ENCODE results near the gene CACNA1E. TPM values are rescaled to one million over a fixed set of nuclear protein-coding genes. Genes with fewer than 3 reads are reported as not detected.

CACNA1E gene
- total RNA-seq, 3 donors from 2014 or later (not counting 1 experiment from before 2014, with no cell fraction given): 0.40 TPM; not detected in 2

GRCh38 chr1:181500636-181501035, 17.3 kb downstream of the CACNA1E start:
- H3K4me3 ChIP-seq (ENCODE audit: low read length): no peak overlapping the region
- H3K9me3 ChIP-seq (ENCODE audit: control insufficient read depth, insufficient read depth, low read length): no peaks in the 10 kb centered on the region
- DNase-seq: no peak
- H3K4me3 Mint-ChIP-seq: no peak overlapping the region
- no peak overlapping the region for H3K27ac Mint-ChIP-seq
- H3K27me3 Mint-ChIP-seq (ENCODE audit: low read depth in 2 of 2): peaks cover 8 to 9% of the 10 kb centered on the region in 2 donors
- 46% methylated on average over 2 of the region's 2 CpGs for WGBS (ENCODE audit: insufficient coverage)
- H3K9me3 Mint-ChIP-seq: peaks cover 0 to 2% of the 10 kb centered on the region in 2 donors
- no peaks in the 10 kb centered on the region for H3K27me3 ChIP-seq (ENCODE audit: control insufficient read depth, insufficient read depth, low read length)
- H3K36me3 ChIP-seq (ENCODE audit: control insufficient read depth, insufficient read depth, low read length): no peaks in the 10 kb centered on the region
- peaks cover 8% of the 10 kb centered on the region for H3K4me1 ChIP-seq (ENCODE audit: control insufficient read depth, insufficient read depth, low read length)
- peaks cover 6 to 8% of the 10 kb centered on the region in 2 donors for H3K4me1 Mint-ChIP-seq
- H3K27ac ChIP-seq (ENCODE audit: low read length): no peak overlapping the region
- H3K36me3 Mint-ChIP-seq: no peaks in the 10 kb centered on the region
- intact Hi-C loops (cut with micrococcal nuclease): no loop called here
- TF ChIP-seq CTCF (IDR thresholded peaks at IDR 0.05): no peak
- no peak for ATAC-seq

- Mint-ChIP-seq H3K27me3 (ENCODE audit: low read depth in 2 of 2) (peaks cover 8 to 9% of the 10 kb centered on the region in 2 donors), H3K9me3 (peaks cover 0 to 2% of the 10 kb centered on the region in 2 donors), H3K4me1 (peaks cover 6 to 8% of the 10 kb centered on the region in 2 donors), H3K27ac (no peak overlapping the region), H3K4me3 (no peak overlapping the region), H3K36me3 (no peaks in the 10 kb centered on the region)
- Histone ChIP-seq H3K36me3 (ENCODE audit: control insufficient read depth, insufficient read depth, low read length) (no peaks in the 10 kb centered on the region), H3K27ac (ENCODE audit: low read length) (no peak overlapping the region), H3K27me3 (ENCODE audit: control insufficient read depth, insufficient read depth, low read length) (no peaks in the 10 kb centered on the region), H3K9me3 (ENCODE audit: control insufficient read depth, insufficient read depth, low read length) (no peaks in the 10 kb centered on the region), H3K4me1 (ENCODE audit: control insufficient read depth, insufficient read depth, low read length) (peaks cover 8% of the 10 kb centered on the region), H3K4me3 (ENCODE audit: low read length) (no peak overlapping the region)
- no peak for TF ChIP-seq CTCF (IDR thresholded peaks at IDR 0.05)
- intact Hi-C loops (cut with micrococcal nuclease): no loop called here
- no peak for DNase-seq
- 92% methylated on average over 1 of the region's 1 CpG for WGBS (ENCODE audit: insufficient coverage)
- no peak for ATAC-seq
Observed at GRCh38 chr1:181501612-181502011, 18.3 kb downstream of the CACNA1E start.

GRCh38 chr1:181503171-181503810, 20.0 kb downstream of the CACNA1E start:
- Histone ChIP-seq H3K27ac (ENCODE audit: low read length) (no peak overlapping the region), H3K4me3 (ENCODE audit: low read length) (no peak overlapping the region), H3K4me1 (ENCODE audit: control insufficient read depth, insufficient read depth, low read length) (peaks cover 8% of the 10 kb centered on the region), H3K9me3 (ENCODE audit: control insufficient read depth, insufficient read depth, low read length) (no peaks in the 10 kb centered on the region), H3K36me3 (ENCODE audit: control insufficient read depth, insufficient read depth, low read length) (no peaks in the 10 kb centered on the region), H3K27me3 (ENCODE audit: control insufficient read depth, insufficient read depth, low read length) (no peaks in the 10 kb centered on the region)
- H3K27ac Mint-ChIP-seq: no peak overlapping the region
- peaks cover 6 to 8% of the 10 kb centered on the region in 2 donors for H3K4me1 Mint-ChIP-seq
- no peak overlapping the region for H3K4me3 Mint-ChIP-seq
- TF ChIP-seq CTCF (IDR thresholded peaks at IDR 0.05): no peak
- H3K27me3 Mint-ChIP-seq (ENCODE audit: low read depth in 2 of 2): peaks cover 0 to 13% of the 10 kb centered on the region in 2 donors
- H3K36me3 Mint-ChIP-seq: no peaks in the 10 kb centered on the region
- peaks cover 0 to 2% of the 10 kb centered on the region in 2 donors for H3K9me3 Mint-ChIP-seq
- 93% methylated on average over 6 of the region's 6 CpGs for WGBS (ENCODE audit: insufficient coverage)
- ATAC-seq (no peak), DNase-seq (no peak)
- intact Hi-C loops (cut with micrococcal nuclease): no loop called here

GRCh38 chr1:181504399-181504842, 21.1 kb downstream of the CACNA1E start:
- Mint-ChIP-seq H3K9me3 (peaks cover 0 to 2% of the 10 kb centered on the region in 2 donors), H3K36me3 (no peaks in the 10 kb centered on the region), H3K27me3 (ENCODE audit: low read depth in 2 of 2) (peaks cover 0 to 13% of the 10 kb centered on the region in 2 donors), H3K4me1 (peaks cover 6 to 8% of the 10 kb centered on the region in 2 donors), H3K4me3 (no peak overlapping the region), H3K27ac (no peak overlapping the region)
- peaks cover 8% of the 10 kb centered on the region for H3K4me1 ChIP-seq (ENCODE audit: control insufficient read depth, insufficient read depth, low read length)
- 56% methylated on average over 4 of the region's 4 CpGs for WGBS (ENCODE audit: insufficient coverage)
- DNase-seq (peak in 1 of 2 donors; percentile 28), ATAC-seq (peak in 1 of 3 donors; percentile 13)
- no peak overlapping the region for H3K4me3 ChIP-seq (ENCODE audit: low read length)
- H3K27ac ChIP-seq (ENCODE audit: low read length): peak overlapping the region; percentile 39
- H3K27me3 ChIP-seq (ENCODE audit: control insufficient read depth, insufficient read depth, low read length): no peaks in the 10 kb centered on the region
- no peaks in the 10 kb centered on the region for H3K36me3 ChIP-seq (ENCODE audit: control insufficient read depth, insufficient read depth, low read length)
- no peaks in the 10 kb centered on the region for H3K9me3 ChIP-seq (ENCODE audit: control insufficient read depth, insufficient read depth, low read length)
- intact Hi-C loops (cut with micrococcal nuclease): no loop called here
- TF ChIP-seq CTCF (IDR thresholded peaks at IDR 0.05): no peak

Data from natural killer cell (primary cell).